H9 (cell line): ENCODE data around the gene CCDC86. TPM values are rescaled to one million over a fixed set of nuclear protein-coding genes. Genes with fewer than 3 reads are reported as not detected.

Experiments
- DNase-seq: peaks from one replicate; pipeline ENCODE4 v3.0.0-alpha.2; 2017
- H2AFZ ChIP-seq: one replicate; pipeline ENCODE4 v1.6.1; 2013; ENCODE audit warnings: mild to moderate bottlenecking, low read length, control low read depth, moderate library complexity
- H2AK5ac ChIP-seq: 2 replicates; pipeline ENCODE4 v1.6.1; 2013; ENCODE audit warnings: low read length, control low read depth, mixed read lengths; ENCODE audit not compliant: insufficient read length
- H2BK120ac ChIP-seq: one replicate; pipeline ENCODE4 v1.6.1; 2013; ENCODE audit warnings: low read depth, mild to moderate bottlenecking, low read length, control low read depth, inconsistent platforms; ENCODE audit not compliant: poor library complexity, severe bottlenecking
- H2BK12ac ChIP-seq: 2 replicates; pipeline ENCODE4 v1.6.1; 2013; ENCODE audit warnings: low read length, control low read depth, mixed read lengths, low read depth; ENCODE audit not compliant: insufficient read length
- H2BK15ac ChIP-seq: 2 replicates; pipeline ENCODE4 v1.6.1; 2013; ENCODE audit warnings: low read depth, low read length, control low read depth
- H2BK20ac ChIP-seq: one replicate; pipeline ENCODE4 v1.6.1; 2013; ENCODE audit warnings: low read depth, mild to moderate bottlenecking, low read length, control low read depth, inconsistent platforms; ENCODE audit not compliant: poor library complexity, severe bottlenecking
- H2BK5ac ChIP-seq: 2 replicates; pipeline ENCODE4 v1.6.1; 2013; ENCODE audit warnings: low read length, control low read depth, mixed read lengths; ENCODE audit not compliant: insufficient read length
- H3K14ac ChIP-seq: 2 replicates; pipeline ENCODE4 v1.6.1; 2013; ENCODE audit warnings: low read length, control low read depth; ENCODE audit not compliant: insufficient read depth
- H3K18ac ChIP-seq: 2 replicates; pipeline ENCODE4 v1.6.1; 2013; ENCODE audit warnings: low read depth, mild to moderate bottlenecking, mixed read lengths, low read length, control low read depth; ENCODE audit not compliant: insufficient read length
- H3K23ac ChIP-seq: 2 replicates; pipeline ENCODE4 v1.6.1; 2013; ENCODE audit warnings: low read length, control low read depth, mixed read lengths, low read depth; ENCODE audit not compliant: insufficient read length
- H3K23me2 ChIP-seq: 2 replicates; pipeline ENCODE4 v1.6.1; 2013; ENCODE audit warnings: low read depth, mild to moderate bottlenecking, mixed read lengths, low read length, control low read depth; ENCODE audit not compliant: insufficient read length, poor library complexity, severe bottlenecking
- H3K27ac ChIP-seq: 2 replicates; pipeline ENCODE4 v1.5.1; 2013; ENCODE audit warnings: low read length, control low read depth, mixed read lengths, low read depth; ENCODE audit not compliant: insufficient read length
- H3K27me3 ChIP-seq: 2 replicates; pipeline ENCODE4 v1.6.1; 2013; ENCODE audit warnings: low read length, control low read depth, inconsistent platforms; ENCODE audit not compliant: insufficient read depth
- H3K4ac ChIP-seq: 2 replicates; pipeline ENCODE4 v1.6.1; 2013; ENCODE audit warnings: low read depth, mild to moderate bottlenecking, control low read depth, inconsistent platforms, low read length, moderate library complexity
- H3K4me1 ChIP-seq: 2 replicates; pipeline ENCODE4 v1.6.1; 2013; ENCODE audit warnings: low read length, control low read depth, inconsistent platforms; ENCODE audit not compliant: insufficient read depth
- H3K4me2 ChIP-seq: 2 replicates; pipeline ENCODE4 v1.6.1; 2013; ENCODE audit warnings: low read length, control low read depth, mixed read lengths; ENCODE audit not compliant: insufficient read length, insufficient read depth
- H3K56ac ChIP-seq: 2 replicates; pipeline ENCODE4 v1.6.1; 2013; ENCODE audit warnings: low read depth, mild to moderate bottlenecking, mixed read lengths, low read length, control low read depth; ENCODE audit not compliant: insufficient read length
- H3K79me1 ChIP-seq: 2 replicates; pipeline ENCODE4 v1.6.1; 2013; ENCODE audit warnings: low read depth, mild to moderate bottlenecking, moderate library complexity, low read length, control low read depth, inconsistent platforms; ENCODE audit not compliant: insufficient read depth, poor library complexity, severe bottlenecking
- H3K79me2 ChIP-seq: 2 replicates; pipeline ENCODE4 v1.6.1; 2013; ENCODE audit warnings: low read length, control low read depth, inconsistent platforms; ENCODE audit not compliant: insufficient read depth
- H3K9ac ChIP-seq: 2 replicates; pipeline ENCODE4 v1.6.1; 2013; ENCODE audit warnings: low read length, control low read depth, mixed read lengths; ENCODE audit not compliant: insufficient read length; ENCODE audit errors: extremely low read depth
- H3K9me3 ChIP-seq: one replicate; pipeline ENCODE4 v1.6.1; 2013; ENCODE audit warnings: low read depth, low read length, inconsistent platforms; ENCODE audit not compliant: control insufficient read depth
- H3T11ph ChIP-seq: one replicate; pipeline ENCODE4 v1.6.1; 2013; ENCODE audit warnings: mild to moderate bottlenecking, low read length, control low read depth, inconsistent platforms
- H4K20me1 ChIP-seq: one replicate; pipeline ENCODE4 v1.6.1; 2013; ENCODE audit not compliant: control insufficient read depth, insufficient read length, insufficient read depth
- H4K5ac ChIP-seq: 2 replicates; pipeline ENCODE4 v1.6.1; 2013; ENCODE audit warnings: low read depth, mild to moderate bottlenecking, mixed read lengths, low read length, control low read depth; ENCODE audit not compliant: insufficient read length
- H4K8ac ChIP-seq: replicated peaks from 2 replicates; pipeline ENCODE4 v1.6.1; 2013; ENCODE audit warnings: low read length, control low read depth, mixed read lengths, low read depth; ENCODE audit not compliant: insufficient read length
- H4K91ac ChIP-seq: 2 replicates; pipeline ENCODE4 v1.6.1; 2013; ENCODE audit warnings: low read depth, mild to moderate bottlenecking, moderate library complexity, mixed read lengths, low read length, control low read depth; ENCODE audit not compliant: insufficient read length
- H3K27ac Mint-ChIP-seq, 3 experiments: 2 replicates in 2 of 3; 3 replicates in 1 of 3; pipeline ENCODE4 v1.8.0; 2020 to 2021; ENCODE audit warnings: mixed read lengths in 3 of 3, mild to moderate bottlenecking in 1 of 3, moderate library complexity in 1 of 3
- H3K27me3 Mint-ChIP-seq: 2 replicates; pipeline ENCODE4 v1.8.0; 2021; ENCODE audit warnings: low read depth, mild to moderate bottlenecking, moderate library complexity, mixed read lengths
- H3K36me3 Mint-ChIP-seq, 3 experiments: 2 replicates in 2 of 3; 3 replicates in 1 of 3; pipeline ENCODE4 v1.8.0; 2020 to 2021; ENCODE audit warnings: low read depth in 3 of 3, mixed read lengths in 3 of 3; ENCODE audit not compliant: insufficient read depth in 1 of 3
- H3K4me1 Mint-ChIP-seq, 2 experiments: 2 replicates each; pipeline ENCODE4 v1.8.0; 2020; ENCODE audit warnings: mixed read lengths in 2 of 2
- H3K4me3 Mint-ChIP-seq, 2 experiments: 2 replicates in 1 of 2; 3 replicates in 1 of 2; pipeline ENCODE4 v1.8.0; 2020 to 2021; ENCODE audit warnings: mild to moderate bottlenecking in 2 of 2, mixed read lengths in 2 of 2, moderate library complexity in 1 of 2
- H3K9me3 Mint-ChIP-seq, 2 experiments: 2 replicates in 1 of 2; 3 replicates in 1 of 2; pipeline ENCODE4 v1.8.0; 2020; ENCODE audit warnings: mild to moderate bottlenecking in 2 of 2, mixed read lengths in 2 of 2, moderate library complexity in 1 of 2
- WGBS: extraction: QIAGEN DNeasy Blood & Tissue Kit; methylation state at CpG from one replicate; pipeline ENCODE4 v1.1.7; 2013; ENCODE audit warnings: missing lambda C conversion rate, low lambda C conversion rate, mixed read lengths; ENCODE audit not compliant: insufficient read length; ENCODE audit errors: extremely low coverage; 5-methylcytosine and 5-hydroxymethylcytosine counted together
- total RNA-seq: library from RNA; stranded (reverse); gene quantifications from 2 replicates; pipeline ENCODE4 v1.2.1, GENCODE V29; 2021
- TF ChIP-seq, protein P1 (sequence below): fragments of 200-600 bp; sonication (generic); conservative IDR thresholded peaks from 3 replicates; pipeline ENCODE4 v1.8.0; 2021; ENCODE audit warnings: antibody characterized with exemption, mild to moderate bottlenecking

CCDC86 gene
- total RNA-seq, 1 experiment from 2014 or later: 82.3 TPM

- no peak overlapping the region for H3K27ac Mint-ChIP-seq
- Histone ChIP-seq H3K4ac (no peak overlapping the region), H3K79me2 (no peaks in the 10 kb centered on the region), H3K23me2 (no peaks in the 10 kb centered on the region), H4K20me1 (no peaks in the 10 kb centered on the region), H3K79me1 (no peaks in the 10 kb centered on the region), H3K18ac (no peak overlapping the region), H3K9me3 (no peaks in the 10 kb centered on the region), H3K4me1 (no peaks in the 10 kb centered on the region), H3K14ac (no peak overlapping the region), H4K8ac (no peak overlapping the region), H2BK120ac (no peak overlapping the region), H3K27me3 (no peaks in the 10 kb centered on the region), H3K23ac (no peak overlapping the region), H3K56ac (no peak overlapping the region), H3T11ph (no peak overlapping the region), H2AFZ (no peak overlapping the region), H2BK20ac (no peak overlapping the region), H2AK5ac (no peak overlapping the region), H3K9ac (no peak overlapping the region), H2BK15ac (no peak overlapping the region), H3K27ac (no peak overlapping the region), H2BK5ac (no peak overlapping the region), H4K5ac (no peak overlapping the region), H2BK12ac (no peak overlapping the region), H3K4me2 (no peak overlapping the region), H4K91ac (no peak overlapping the region)
- WGBS: no CpG with 5 or more reads among the region's 1 CpG
- H3K4me3 Mint-ChIP-seq: no peak overlapping the region
- no peak for DNase-seq
- peaks cover 0 to 3% of the 10 kb centered on the region in 2 experiments; a peak in 2 of 4 replicates for H3K4me1 Mint-ChIP-seq
- peaks cover 0 to 7% (median 5%) of the 10 kb centered on the region in 3 experiments; a peak in 1 of 7 replicates for H3K36me3 Mint-ChIP-seq
- peaks cover 16% of the 10 kb centered on the region for H3K27me3 Mint-ChIP-seq
- H3K9me3 Mint-ChIP-seq: peaks cover 22 to 28% of the 10 kb centered on the region in 2 experiments
- TF ChIP-seq, protein P1, sequence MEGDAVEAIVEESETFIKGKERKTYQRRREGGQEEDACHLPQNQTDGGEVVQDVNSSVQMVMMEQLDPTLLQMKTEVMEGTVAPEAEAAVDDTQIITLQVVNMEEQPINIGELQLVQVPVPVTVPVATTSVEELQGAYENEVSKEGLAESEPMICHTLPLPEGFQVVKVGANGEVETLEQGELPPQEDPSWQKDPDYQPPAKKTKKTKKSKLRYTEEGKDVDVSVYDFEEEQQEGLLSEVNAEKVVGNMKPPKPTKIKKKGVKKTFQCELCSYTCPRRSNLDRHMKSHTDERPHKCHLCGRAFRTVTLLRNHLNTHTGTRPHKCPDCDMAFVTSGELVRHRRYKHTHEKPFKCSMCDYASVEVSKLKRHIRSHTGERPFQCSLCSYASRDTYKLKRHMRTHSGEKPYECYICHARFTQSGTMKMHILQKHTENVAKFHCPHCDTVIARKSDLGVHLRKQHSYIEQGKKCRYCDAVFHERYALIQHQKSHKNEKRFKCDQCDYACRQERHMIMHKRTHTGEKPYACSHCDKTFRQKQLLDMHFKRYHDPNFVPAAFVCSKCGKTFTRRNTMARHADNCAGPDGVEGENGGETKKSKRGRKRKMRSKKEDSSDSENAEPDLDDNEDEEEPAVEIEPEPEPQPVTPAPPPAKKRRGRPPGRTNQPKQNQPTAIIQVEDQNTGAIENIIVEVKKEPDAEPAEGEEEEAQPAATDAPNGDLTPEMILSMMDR: no peak
Observed at GRCh38 chr11:60813324-60813723, 28.6 kb upstream of the CCDC86 start.
